Colonic mucosa (tissue), 4 donors: Measurements from ENCODE around the gene BET1. TPM values are rescaled to one million over a fixed set of nuclear protein-coding genes. Genes with fewer than 3 reads are reported as not detected.

Source experiments
- DNase-seq: peaks from one replicate; pipeline ENCODE4 v3.0.0-alpha.2; 2020
- H3K27ac ChIP-seq: fragments of 200-600 bp; one replicate; pipeline ENCODE4 v1.8.0; 2021
- H3K27me3 ChIP-seq: fragments of 200-600 bp; one replicate; pipeline ENCODE4 v1.8.0; 2021
- H3K36me3 ChIP-seq: fragments of 200-600 bp; one replicate; pipeline ENCODE4 v1.8.0; 2021
- H3K4me1 ChIP-seq: fragments of 200-600 bp; one replicate; pipeline ENCODE4 v1.8.0; 2021; ENCODE audit warnings: mild to moderate bottlenecking
- H3K4me3 ChIP-seq: fragments of 200-600 bp; one replicate; pipeline ENCODE4 v1.8.0; 2021
- H3K9ac ChIP-seq, 2 donors: one replicate each; pipeline ENCODE4 v1.7.0; 2013; ENCODE audit warnings: control low read depth in 2 of 2, low read depth in 2 of 2, low read length in 2 of 2
- H3K9me3 ChIP-seq: fragments of 200-600 bp; one replicate; pipeline ENCODE4 v1.8.0; 2021
- intact Hi-C: fragments of 100-400 bp; cut with DNase I; formaldehyde crosslinking; loops from one replicate; pipeline ENCODE4 v1.14.1; 2022
- total RNA-seq, 2 donors: library from RNA; stranded (reverse); fragmentation: NEBNext Ultra II Directional in 1 of 2; extraction: Animal tissue kit (Norgen Biotek cat#: 25700) in 1 of 2; gene quantifications; one replicate each; pipeline ENCODE4 v1.2.1, GENCODE V29; 2021
- TF ChIP-seq, protein P1 (sequence below): fragments of 200-600 bp; IDR thresholded peaks from one replicate; pipeline ENCODE4 v1.8.0; 2022; ENCODE audit warnings: antibody characterized with exemption, mild to moderate bottlenecking
- donor health status: healthy.
- donor health status: DM: no; HTN: no; CAD: no.
- donor health status: DM: no; HTN: no; CAD: no.

The BET1 gene
- total RNA-seq, 2 donors from 2014 or later: 22.2 to 22.5 TPM

DNA sequence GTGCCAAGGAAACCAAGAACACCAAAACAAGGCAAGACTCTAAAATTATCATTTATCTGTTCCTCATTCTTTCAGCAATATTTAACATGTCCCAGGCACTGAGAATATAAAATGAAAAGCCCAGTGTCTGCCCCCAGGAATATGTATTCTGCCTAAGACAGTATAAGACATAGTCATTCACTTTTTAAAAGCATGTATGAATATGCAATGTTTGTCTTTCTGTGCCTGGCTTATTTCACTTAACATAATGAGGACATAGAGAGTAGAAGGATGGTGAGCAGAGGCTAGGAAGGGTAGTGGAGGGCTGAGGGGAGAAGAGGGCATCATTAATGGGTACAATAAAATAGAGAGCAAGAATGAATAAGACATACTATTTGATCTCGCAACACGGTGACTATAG lies 44.6 kb upstream of the BET1 start:
- no peak for DNase-seq
- intact Hi-C loops: no loop called here
- Histone ChIP-seq H3K4me1 (no peaks in the 10 kb centered on the region), H3K9ac (no peak overlapping the region), H3K27me3 (no peaks in the 10 kb centered on the region), H3K4me3 (no peak overlapping the region), H3K9me3 (no peaks in the 10 kb centered on the region), H3K36me3 (no peaks in the 10 kb centered on the region), H3K27ac (no peak overlapping the region)
- TF ChIP-seq, protein P1, sequence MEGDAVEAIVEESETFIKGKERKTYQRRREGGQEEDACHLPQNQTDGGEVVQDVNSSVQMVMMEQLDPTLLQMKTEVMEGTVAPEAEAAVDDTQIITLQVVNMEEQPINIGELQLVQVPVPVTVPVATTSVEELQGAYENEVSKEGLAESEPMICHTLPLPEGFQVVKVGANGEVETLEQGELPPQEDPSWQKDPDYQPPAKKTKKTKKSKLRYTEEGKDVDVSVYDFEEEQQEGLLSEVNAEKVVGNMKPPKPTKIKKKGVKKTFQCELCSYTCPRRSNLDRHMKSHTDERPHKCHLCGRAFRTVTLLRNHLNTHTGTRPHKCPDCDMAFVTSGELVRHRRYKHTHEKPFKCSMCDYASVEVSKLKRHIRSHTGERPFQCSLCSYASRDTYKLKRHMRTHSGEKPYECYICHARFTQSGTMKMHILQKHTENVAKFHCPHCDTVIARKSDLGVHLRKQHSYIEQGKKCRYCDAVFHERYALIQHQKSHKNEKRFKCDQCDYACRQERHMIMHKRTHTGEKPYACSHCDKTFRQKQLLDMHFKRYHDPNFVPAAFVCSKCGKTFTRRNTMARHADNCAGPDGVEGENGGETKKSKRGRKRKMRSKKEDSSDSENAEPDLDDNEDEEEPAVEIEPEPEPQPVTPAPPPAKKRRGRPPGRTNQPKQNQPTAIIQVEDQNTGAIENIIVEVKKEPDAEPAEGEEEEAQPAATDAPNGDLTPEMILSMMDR: no peak

DNA sequence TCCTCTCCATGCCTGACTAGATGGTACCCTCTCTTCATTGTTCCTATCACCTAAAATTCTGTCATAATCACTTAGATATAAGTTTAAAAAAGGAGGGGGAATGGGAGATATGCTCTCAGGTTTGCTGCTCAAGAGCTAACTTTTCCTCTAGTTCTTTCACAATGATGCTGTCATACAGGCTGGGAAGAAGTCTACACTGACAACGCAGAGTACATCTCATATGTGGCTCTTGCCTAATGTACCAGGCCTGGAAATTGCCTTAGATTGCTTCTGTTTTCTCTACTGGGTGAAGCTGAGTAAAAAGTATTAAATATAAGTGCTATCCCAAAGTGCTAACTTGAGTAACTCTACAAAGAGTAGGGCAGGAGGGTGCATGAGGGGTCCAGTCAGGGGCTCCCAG lies 43.8 kb upstream of the BET1 start:
- no peak for DNase-seq

DNA sequence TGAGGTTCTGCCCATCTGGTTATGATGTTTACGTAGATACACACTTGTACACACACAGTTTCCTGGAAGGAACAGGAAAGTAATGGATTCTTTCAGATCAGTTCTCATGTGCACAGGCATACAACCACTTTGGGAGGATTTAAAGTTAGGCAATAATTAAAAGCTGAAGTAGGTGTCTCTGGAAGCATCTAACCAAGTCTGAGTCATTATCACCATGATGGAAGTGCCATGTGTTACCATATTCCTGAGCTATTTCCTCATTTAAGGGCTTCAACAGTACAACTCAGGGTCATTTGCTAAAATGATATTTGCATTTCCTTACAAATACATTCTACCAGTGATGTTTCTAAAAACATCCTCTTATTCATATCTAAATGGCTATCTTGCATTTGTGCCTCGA lies 41.4 kb upstream of the BET1 start:
- H3K9ac ChIP-seq: no peak overlapping the region
- H3K27me3 ChIP-seq: no peaks in the 10 kb centered on the region
- no peak overlapping the region for H3K27ac ChIP-seq
- H3K9me3 ChIP-seq: no peaks in the 10 kb centered on the region
- H3K4me3 ChIP-seq: no peak overlapping the region
- no peak for DNase-seq
- no peaks in the 10 kb centered on the region for H3K36me3 ChIP-seq
- intact Hi-C loops: no loop called here
- TF ChIP-seq, protein P1: no peak
- no peaks in the 10 kb centered on the region for H3K4me1 ChIP-seq

More for the DNA sequence above, 43.8 kb upstream of the BET1 start:
- Histone ChIP-seq H3K4me3 (no peak overlapping the region), H3K9me3 (no peaks in the 10 kb centered on the region), H3K9ac (no peak overlapping the region), H3K27ac (no peak overlapping the region), H3K27me3 (no peaks in the 10 kb centered on the region), H3K36me3 (no peaks in the 10 kb centered on the region), H3K4me1 (no peaks in the 10 kb centered on the region)
- intact Hi-C loops: no loop called here
- TF ChIP-seq, protein P1: no peak

DNA sequence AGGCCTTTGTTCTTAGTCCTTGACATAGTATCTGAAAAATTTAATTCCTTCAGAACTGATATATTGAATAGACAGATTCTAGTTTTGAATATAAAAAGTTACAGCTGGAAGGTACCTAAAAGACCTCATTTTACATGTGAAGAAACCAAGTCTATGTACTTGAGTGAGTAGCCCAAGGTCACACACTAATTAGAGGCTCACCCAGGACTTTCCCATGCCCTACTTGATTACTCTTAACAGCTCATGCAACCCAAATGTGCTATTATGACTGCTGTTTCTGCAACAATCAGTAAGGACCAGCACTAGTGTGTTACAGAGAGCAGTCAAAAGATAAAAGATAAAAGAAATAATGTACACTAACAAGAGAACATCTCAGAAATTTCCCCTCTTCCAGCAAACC lies 40.7 kb upstream of the BET1 start:
- H3K9ac ChIP-seq: no peak overlapping the region

DNA sequence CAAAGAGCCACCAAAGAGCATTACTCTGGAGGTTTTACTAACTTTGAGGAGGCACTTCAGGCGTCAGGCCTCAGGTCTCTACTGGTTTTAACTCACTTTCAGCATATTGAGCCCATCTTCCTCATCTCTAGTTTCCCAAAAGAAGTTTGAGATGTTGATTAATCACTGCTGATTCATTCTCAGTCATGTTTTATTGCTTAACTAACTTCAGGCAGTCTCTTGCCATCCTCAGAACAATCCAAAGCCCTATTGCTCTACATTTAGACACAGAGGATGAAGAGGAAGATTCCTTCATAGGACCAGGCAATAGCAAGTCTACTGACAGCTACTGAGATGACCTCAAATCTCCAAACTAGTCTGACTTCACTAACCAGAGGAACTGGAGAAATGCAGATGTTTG lies 39.1 kb upstream of the BET1 start:
- Histone ChIP-seq H3K27me3 (no peaks in the 10 kb centered on the region), H3K4me1 (no peaks in the 10 kb centered on the region), H3K4me3 (no peak overlapping the region), H3K27ac (no peak overlapping the region), H3K36me3 (no peaks in the 10 kb centered on the region), H3K9ac (no peak overlapping the region), H3K9me3 (no peaks in the 10 kb centered on the region)
- no peak for DNase-seq
- intact Hi-C loops: no loop called here
- TF ChIP-seq, protein P1: no peak

More for the DNA sequence above, 40.7 kb upstream of the BET1 start:
- Histone ChIP-seq H3K27me3 (no peaks in the 10 kb centered on the region), H3K9me3 (no peaks in the 10 kb centered on the region), H3K36me3 (no peaks in the 10 kb centered on the region), H3K27ac (no peak overlapping the region), H3K4me1 (no peaks in the 10 kb centered on the region), H3K4me3 (no peak overlapping the region)
- DNase-seq: no peak
- TF ChIP-seq, protein P1: no peak
- intact Hi-C loops: no loop called here

DNA sequence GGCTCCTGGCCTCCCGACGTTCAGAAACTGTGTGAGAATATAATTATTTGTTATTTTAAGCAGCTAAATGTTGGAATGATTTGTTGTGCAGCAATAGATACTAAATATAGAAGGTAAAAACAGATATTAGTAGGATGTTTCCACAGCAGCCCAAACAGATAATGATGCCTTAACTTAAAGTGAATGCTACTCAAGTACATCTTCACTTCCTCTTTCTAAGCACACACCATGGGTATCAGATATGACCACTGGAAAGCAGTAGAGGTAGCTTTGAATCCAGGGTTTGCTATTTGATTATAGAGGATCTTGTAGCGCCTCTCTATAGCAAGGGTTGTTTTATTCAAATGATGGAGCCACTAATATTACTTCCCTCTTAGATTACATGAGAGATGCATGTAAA lies 38.2 kb upstream of the BET1 start:
- DNase-seq: no peak
- intact Hi-C loops: no loop called here
- Histone ChIP-seq H3K4me3 (no peak overlapping the region), H3K27ac (no peak overlapping the region), H3K36me3 (no peaks in the 10 kb centered on the region), H3K9me3 (no peaks in the 10 kb centered on the region), H3K4me1 (no peaks in the 10 kb centered on the region), H3K27me3 (no peaks in the 10 kb centered on the region), H3K9ac (no peak overlapping the region)
- TF ChIP-seq, protein P1: no peak
